ENCODE results near the gene CACNA2D3.

CACNA2D3 gene

GRCh38 chr3:54127499-54128056 is 5.2 kb downstream of the CACNA2D3 start:
- DNase-seq, result no peak

- no peak for DNase-seq
These were observed 8.8 kb downstream of the CACNA2D3 start for GRCh38 chr3:54131026-54131605.

- DNase-seq, result no peak
These were observed 9.5 kb downstream of the CACNA2D3 start for GRCh38 chr3:54131890-54132289.

GRCh38 chr3:54132685-54133084 is 10.3 kb downstream of the CACNA2D3 start:
- DNase-seq, result no peak

- DNase-seq, result no peak
These were observed 10.8 kb downstream of the CACNA2D3 start for GRCh38 chr3:54133196-54133595.

GRCh38 chr3:54134155-54134554 is 11.8 kb downstream of the CACNA2D3 start:
- DNase-seq, result no peak

GRCh38 chr3:54134713-54135112 is 12.4 kb downstream of the CACNA2D3 start:
- DNase-seq, result no peak

GRCh38 chr3:54137311-54137710 is 15.0 kb downstream of the CACNA2D3 start:
- DNase-seq, result no peak

- no peak for DNase-seq
These were observed 16.7 kb downstream of the CACNA2D3 start for GRCh38 chr3:54138937-54139547.

- no peak for DNase-seq
These were observed 17.3 kb downstream of the CACNA2D3 start for GRCh38 chr3:54139630-54140029.

GRCh38 chr3:54144284-54144683 is 21.9 kb downstream of the CACNA2D3 start:
- no peak for DNase-seq

- no peak for DNase-seq
These were observed 24.3 kb downstream of the CACNA2D3 start for GRCh38 chr3:54146506-54147239.

GRCh38 chr3:54150864-54151467 is 28.6 kb downstream of the CACNA2D3 start:
- DNase-seq, result no peak

GRCh38 chr3:54153477-54153876 is 31.1 kb downstream of the CACNA2D3 start:
- no peak for DNase-seq

GRCh38 chr3:54157860-54158259 is 35.5 kb downstream of the CACNA2D3 start:
- DNase-seq, result no peak

GRCh38 chr3:54159917-54160316 is 37.6 kb downstream of the CACNA2D3 start:
- no peak for DNase-seq

- DNase-seq, result no peak
These were observed 41.1 kb downstream of the CACNA2D3 start for GRCh38 chr3:54163441-54163840.

GRCh38 chr3:54164192-54164975 is 42.0 kb downstream of the CACNA2D3 start:
- no peak for DNase-seq

GRCh38 chr3:54165865-54166264 is 43.5 kb downstream of the CACNA2D3 start:
- no peak for DNase-seq

- no peak for DNase-seq
These were observed 45.6 kb downstream of the CACNA2D3 start for GRCh38 chr3:54167999-54168398.

GRCh38 chr3:54168451-54168850 is 46.1 kb downstream of the CACNA2D3 start:
- no peak for DNase-seq

- DNase-seq, result no peak
These were observed 47.2 kb downstream of the CACNA2D3 start for GRCh38 chr3:54169524-54169923.

- no peak for DNase-seq
These were observed 49.2 kb downstream of the CACNA2D3 start for GRCh38 chr3:54171509-54171908.

All from CD4-positive, alpha-beta T cell treated with Interleukin-17A for 4 hours (primary cell).